Fibroblast of pulmonary artery (primary cell): ENCODE results near the gene AGPAT3.

Source experiments
- DNase-seq: peaks from one replicate; pipeline ENCODE4 v3.0.0-alpha.2; 2010; ENCODE audit warnings: low read depth
- H3K4me3 ChIP-seq: replicated peaks from 2 replicates; pipeline ENCODE4 v1.5.1; 2011; ENCODE audit warnings: low read depth, mild to moderate bottlenecking, control low read depth, low read length, moderate library complexity
- TF ChIP-seq, protein P1 (sequence below): IDR thresholded peaks from 2 replicates; pipeline ENCODE4 v1.5.1; 2011; ENCODE audit warnings: mild to moderate bottlenecking, control low read depth, low read length, inconsistent platforms; ENCODE audit errors: missing control alignments

AGPAT3 gene

DNA sequence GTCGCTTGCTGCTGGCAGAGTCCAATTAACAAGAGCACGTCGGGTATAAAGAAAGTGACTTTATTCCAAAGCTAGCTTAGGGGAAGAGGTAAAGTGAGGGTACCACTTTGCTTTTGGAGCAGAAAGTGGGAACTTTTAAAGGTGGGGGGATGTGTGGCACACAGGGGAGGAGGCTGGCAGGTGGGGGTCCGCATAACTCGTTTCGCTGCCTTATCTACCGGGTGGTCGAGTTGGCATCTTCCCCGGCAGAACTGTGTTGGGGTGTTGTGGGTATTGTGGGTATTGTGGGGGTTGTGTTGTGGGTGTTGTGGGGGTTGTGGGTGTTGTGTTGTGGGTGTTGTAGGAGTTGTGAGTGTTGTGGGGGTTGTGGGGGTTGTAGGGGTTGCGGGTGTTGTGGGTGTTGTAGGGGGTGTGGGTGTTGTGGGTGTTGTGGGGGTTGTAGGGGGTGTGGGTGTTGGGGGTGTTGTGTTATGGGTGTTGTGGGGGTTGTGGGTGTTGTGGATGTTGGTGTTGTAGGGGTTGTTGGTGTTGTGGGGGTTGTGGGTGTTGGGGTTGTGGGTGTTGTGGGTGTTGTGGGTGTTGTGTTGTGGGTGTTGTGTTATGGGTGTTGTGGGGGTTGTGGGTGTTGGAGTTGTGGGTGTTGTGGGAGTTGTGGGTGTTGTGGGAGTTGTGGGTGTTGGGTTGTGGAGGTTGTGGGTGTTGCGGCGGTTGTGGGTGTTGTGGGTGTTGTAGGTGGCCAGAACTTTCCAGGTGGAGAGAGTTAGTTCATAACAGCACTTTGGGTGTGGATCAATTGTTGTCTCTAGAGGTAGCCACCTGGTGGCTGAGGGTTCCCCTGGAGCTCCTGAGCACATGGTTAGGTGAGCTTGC is 52.7 kb downstream of the AGPAT3 start:
- H3K4me3 ChIP-seq, result no peak overlapping the region
- DNase-seq, result no peak
- TF ChIP-seq, protein P1, sequence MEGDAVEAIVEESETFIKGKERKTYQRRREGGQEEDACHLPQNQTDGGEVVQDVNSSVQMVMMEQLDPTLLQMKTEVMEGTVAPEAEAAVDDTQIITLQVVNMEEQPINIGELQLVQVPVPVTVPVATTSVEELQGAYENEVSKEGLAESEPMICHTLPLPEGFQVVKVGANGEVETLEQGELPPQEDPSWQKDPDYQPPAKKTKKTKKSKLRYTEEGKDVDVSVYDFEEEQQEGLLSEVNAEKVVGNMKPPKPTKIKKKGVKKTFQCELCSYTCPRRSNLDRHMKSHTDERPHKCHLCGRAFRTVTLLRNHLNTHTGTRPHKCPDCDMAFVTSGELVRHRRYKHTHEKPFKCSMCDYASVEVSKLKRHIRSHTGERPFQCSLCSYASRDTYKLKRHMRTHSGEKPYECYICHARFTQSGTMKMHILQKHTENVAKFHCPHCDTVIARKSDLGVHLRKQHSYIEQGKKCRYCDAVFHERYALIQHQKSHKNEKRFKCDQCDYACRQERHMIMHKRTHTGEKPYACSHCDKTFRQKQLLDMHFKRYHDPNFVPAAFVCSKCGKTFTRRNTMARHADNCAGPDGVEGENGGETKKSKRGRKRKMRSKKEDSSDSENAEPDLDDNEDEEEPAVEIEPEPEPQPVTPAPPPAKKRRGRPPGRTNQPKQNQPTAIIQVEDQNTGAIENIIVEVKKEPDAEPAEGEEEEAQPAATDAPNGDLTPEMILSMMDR, result no peak

DNA sequence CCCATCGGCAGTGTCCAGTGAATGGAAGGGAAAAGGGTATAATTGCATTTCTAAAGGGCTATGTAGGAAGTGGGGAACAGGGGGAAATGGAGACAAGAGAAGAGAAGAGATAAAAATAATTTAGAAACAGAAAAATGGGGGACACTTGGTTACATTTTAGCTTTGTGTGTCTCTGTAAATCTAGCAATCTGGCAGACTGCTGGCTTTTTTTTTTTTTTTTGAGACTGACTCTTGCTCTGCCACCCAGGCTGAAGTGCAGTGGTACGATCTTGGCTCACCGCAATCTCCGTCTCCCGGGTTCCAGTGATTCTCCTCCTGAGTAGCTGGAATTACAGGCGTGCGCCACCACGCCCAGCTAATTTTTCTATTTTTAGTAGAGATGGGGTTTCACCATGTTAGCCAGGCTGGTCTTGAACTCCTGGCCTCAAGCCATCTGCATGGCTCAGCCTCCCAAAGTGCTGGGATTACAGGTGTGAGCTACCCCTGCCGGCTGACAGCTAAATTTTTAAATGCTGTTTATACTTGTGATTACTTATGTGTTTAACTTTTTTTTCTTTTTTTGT is 53.4 kb downstream of the AGPAT3 start:
- DNase-seq, result no peak
- TF ChIP-seq, protein P1, result no peak
- no peak overlapping the region for H3K4me3 ChIP-seq

- TF ChIP-seq, protein P1, result no peak
- no peak overlapping the region for H3K4me3 ChIP-seq
- DNase-seq, result no peak
Observed at GRCh38 chr21:43919283-43919682, 54.3 kb downstream of the AGPAT3 start.

- TF ChIP-seq, protein P1, result no peak
Observed at GRCh38 chr21:43919871-43920801, 55.1 kb downstream of the AGPAT3 start.

DNA sequence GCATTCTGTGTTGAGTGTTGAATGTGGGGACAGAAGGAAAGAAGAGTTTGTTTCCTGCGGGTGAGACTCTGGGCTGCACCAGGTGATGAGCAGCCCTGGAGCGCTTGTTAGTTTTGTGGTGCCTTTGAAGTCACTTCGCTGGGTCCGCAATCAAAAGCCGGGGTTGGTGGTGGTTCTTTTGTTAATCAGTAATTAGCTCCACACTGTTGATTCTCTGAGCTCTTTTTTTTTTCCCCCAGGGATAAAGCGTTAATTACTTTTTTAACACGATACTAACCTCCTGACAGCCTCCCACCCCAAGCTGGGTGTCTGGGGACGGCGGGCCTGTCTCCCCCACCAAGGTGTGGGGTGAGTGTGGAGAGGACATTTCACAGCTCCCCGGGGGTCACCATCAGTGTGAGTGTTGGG is 56.6 kb downstream of the AGPAT3 start:
- no peak overlapping the region for H3K4me3 ChIP-seq
- no peak for DNase-seq
- TF ChIP-seq, protein P1, result no peak

More at GRCh38 chr21:43919871-43920801, 55.1 kb downstream of the AGPAT3 start:
- DNase-seq, result no peak
- no peak overlapping the region for H3K4me3 ChIP-seq

DNA sequence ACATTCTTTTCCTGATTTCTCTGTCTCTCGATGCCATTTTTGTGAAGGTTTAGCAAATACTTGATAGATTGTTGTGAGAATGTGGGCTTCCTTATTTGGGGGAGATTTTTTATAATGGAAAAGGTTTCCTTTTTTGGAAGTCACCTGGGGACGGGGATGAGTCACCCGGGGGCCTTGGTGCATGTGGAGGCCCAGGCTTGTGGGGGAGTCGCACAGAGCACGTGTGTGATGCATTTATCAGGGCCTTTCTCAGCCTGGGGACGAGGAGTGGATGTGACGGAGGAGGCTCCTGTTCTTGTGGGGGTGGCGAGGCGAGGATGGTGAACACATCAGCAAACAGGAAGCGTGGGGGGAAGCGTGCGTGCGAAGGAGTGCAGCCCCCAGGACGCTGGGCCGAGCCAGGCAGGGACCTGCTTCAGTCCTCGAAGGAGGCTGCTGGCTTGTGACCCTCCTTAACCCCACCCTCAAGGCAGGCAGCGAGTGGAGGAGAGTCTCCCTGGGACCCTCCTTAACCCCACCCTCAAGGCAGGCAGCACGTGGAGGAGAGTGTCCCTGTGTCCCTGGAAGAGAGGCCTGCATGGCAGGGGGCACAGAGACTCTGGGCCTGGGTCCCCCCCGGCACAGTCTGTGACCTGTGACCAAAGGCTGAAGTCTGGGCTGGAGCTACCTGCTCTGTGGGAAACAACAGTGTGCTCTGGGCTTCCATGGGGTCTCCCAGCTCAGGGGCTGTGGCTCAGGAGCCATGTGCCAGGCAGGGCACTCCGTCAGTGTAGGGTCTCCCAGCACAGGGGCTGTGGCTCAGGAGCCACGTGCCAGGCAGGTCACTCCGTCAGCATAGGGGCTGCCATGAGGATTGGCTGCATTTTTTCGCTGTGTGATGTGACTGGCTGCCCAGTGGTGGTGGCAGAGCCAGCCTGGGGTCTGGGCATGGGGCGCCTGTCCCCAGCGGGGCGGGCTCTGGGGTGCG is 57.2 kb downstream of the AGPAT3 start:
- DNase-seq, result peak; percentile 86
- TF ChIP-seq, protein P1, result no peak
- H3K4me3 ChIP-seq, result no peak overlapping the region
